ENCODE results near the gene EEF1B2. TPM values are rescaled to one million over a fixed set of nuclear protein-coding genes. Genes with fewer than 3 reads are reported as not detected.
A peak's percentile ranks its signal among the peaks of the same experiment; 100 is the strongest.

EEF1B2 gene
- total and polyA plus RNA-seq, 2 of the 13 experiments (the other 11 are each of a cell fraction or from before 2014, with no cell fraction given) = 1,284 to 1,731 TPM

- TF ChIP-seq STAT6 (CRISPR knock-in tag; IDR thresholded peaks at IDR 0.05; ENCODE audit: borderline replicate concordance) (peak; percentile 73), HMGXB4 (CRISPR knock-in tag; IDR thresholded peaks at IDR 0.05; ENCODE audit: borderline replicate concordance in 1 of 2, low read depth in 1 of 2) (peak; percentile 63 to 91; a peak in 3 of 4 replicates), ZNF329 (CRISPR knock-in tag; IDR thresholded peaks at IDR 0.05; ENCODE audit: low read depth) (no peak), RELA (CRISPR knock-in tag; IDR thresholded peaks at IDR 0.05) (no peak), FUBP1 (CRISPR knock-in tag; IDR thresholded peaks at IDR 0.05; ENCODE audit: borderline replicate concordance) (no peak), TARDBP (CRISPR knock-in tag; IDR thresholded peaks at IDR 0.05) (peak; percentile 72; the same call in 1 of the 2 replicates), HDAC2 (CRISPR knock-in tag; IDR thresholded peaks at IDR 0.05) (peak; percentile 87), ZNF7 (CRISPR knock-in tag; IDR thresholded peaks at IDR 0.05) (0 out of 2 replicates have a peak, but pooled peaks have one; percentile 5), SALL2 (CRISPR knock-in tag; IDR thresholded peaks at IDR 0.05) (no peak; the same call in 1 of the 2 replicates), HOXA3 (CRISPR knock-in tag; IDR thresholded peaks at IDR 0.05) (peak; percentile 97), ZBTB10 (CRISPR knock-in tag; IDR thresholded peaks at IDR 0.05; ENCODE audit: borderline replicate concordance) (peak; percentile 69; the same call in 1 of the 2 replicates), ZNF143 (CRISPR knock-in tag; IDR thresholded peaks at IDR 0.05) (peak; percentile 64), TEAD2 (CRISPR knock-in tag; IDR thresholded peaks at IDR 0.05) (no peak), ZNF235 (CRISPR knock-in tag; IDR thresholded peaks at IDR 0.05; ENCODE audit: borderline replicate concordance) (peak; percentile 68; the same call in 1 of the 2 replicates), NCOA5 (CRISPR knock-in tag; IDR thresholded peaks at IDR 0.05) (no peak), TAF15 (IDR thresholded peaks at IDR 0.05; ENCODE audit: low read depth, low read length, poor library complexity, severe bottlenecking) (no peak), ELF3 (CRISPR knock-in tag; IDR thresholded peaks at IDR 0.05) (peak; percentile 89), ZNF564 (CRISPR knock-in tag; IDR thresholded peaks at IDR 0.05) (peak; percentile 88), ZNF75D (CRISPR knock-in tag; IDR thresholded peaks at IDR 0.05; ENCODE audit: borderline replicate concordance) (no peak; the same call in 1 of the 2 replicates)
Observed at GRCh38 chr2:206159346-206160124, at the start of gene EEF1B2, which contains the start of gene NDUFS1 (continued).
